Liver (tissue), 9 donors: ENCODE results near the gene SLC19A2. TPM values are rescaled to one million over a fixed set of nuclear protein-coding genes. Genes with fewer than 3 reads are reported as not detected.

ENCODE experiments used
- DNase-seq: peaks from one replicate; pipeline ENCODE4 v3.0.0-alpha.2; 2017; ENCODE audit warnings: low spot score
- H3K27ac ChIP-seq, 2 donors: one replicate each; pipeline ENCODE4 v1.7.0; 2013; ENCODE audit warnings: inconsistent platforms in 2 of 2, low read length in 2 of 2, control low read depth in 1 of 2, low read depth in 1 of 2, mild to moderate bottlenecking in 1 of 2
- H3K27me3 ChIP-seq, 4 donors: one replicate each; pipeline versions ENCODE4 v1.6.1 to v1.7.0; 2013; ENCODE audit warnings: low read length in 3 of 4, inconsistent platforms in 1 of 4, mild to moderate bottlenecking in 1 of 4, moderate library complexity in 1 of 4; ENCODE audit not compliant: control insufficient read depth in 4 of 4, insufficient read depth in 4 of 4
- H3K36me3 ChIP-seq, 4 donors: one replicate each; pipeline versions ENCODE4 v1.6.1 to v1.7.0; 2013; ENCODE audit warnings: low read length in 3 of 4, mild to moderate bottlenecking in 3 of 4, low read depth in 1 of 4, moderate library complexity in 1 of 4; ENCODE audit not compliant: control insufficient read depth in 4 of 4, insufficient read depth in 3 of 4
- H3K4me1 ChIP-seq, 4 donors: one replicate each; pipeline versions ENCODE4 v1.6.1 to v1.7.0; 2013; ENCODE audit warnings: low read length in 3 of 4, mild to moderate bottlenecking in 3 of 4, moderate library complexity in 1 of 4; ENCODE audit not compliant: control insufficient read depth in 4 of 4, insufficient read depth in 4 of 4
- H3K4me3 ChIP-seq, 3 donors: one replicate each; pipeline versions ENCODE4 v1.6.1 to v1.7.0; 2013; ENCODE audit warnings: low read length in 3 of 3, control low read depth in 1 of 3, low read depth in 1 of 3, mild to moderate bottlenecking in 1 of 3
- H3K9ac ChIP-seq, 2 donors: one replicate each; pipeline ENCODE4 v1.7.0; 2013; ENCODE audit warnings: low read length in 2 of 2, mild to moderate bottlenecking in 2 of 2, moderate library complexity in 2 of 2, control low read depth in 1 of 2, low read depth in 1 of 2
- H3K9me3 ChIP-seq, 4 donors: one replicate each; pipeline versions ENCODE4 v1.6.1 to v1.7.0; 2013; ENCODE audit warnings: low read length in 3 of 4; ENCODE audit not compliant: control insufficient read depth in 4 of 4
- ATF3 ChIP-seq: IDR thresholded peaks from 2 replicates; pipeline ENCODE4 v1.6.1; 2016; ENCODE audit warnings: antibody characterized with exemption
- CTCF ChIP-seq: fragments of 150-350 bp; IDR thresholded peaks from 2 replicates; pipeline ENCODE4 v1.5.1; 2017; ENCODE audit warnings: improper control_type of control experiment, low read depth, low read length; ENCODE audit not compliant: missing input control
- FOXA1 ChIP-seq: IDR thresholded peaks from 2 replicates; pipeline ENCODE4 v1.6.1; 2016; ENCODE audit warnings: antibody characterized with exemption
- FOXA2 ChIP-seq: IDR thresholded peaks from 2 replicates; pipeline ENCODE4 v1.6.1; 2016; ENCODE audit warnings: antibody characterized with exemption
- HNF4A ChIP-seq, 2 donors: conservative IDR thresholded peaks; 2 replicates each; pipeline ENCODE4 v1.6.1; 2016; ENCODE audit warnings: antibody characterized with exemption in 2 of 2, mild to moderate bottlenecking in 2 of 2
- HNF4G ChIP-seq: IDR thresholded peaks from 2 replicates; pipeline ENCODE4 v1.6.1; 2016; ENCODE audit warnings: antibody characterized with exemption
- JUND ChIP-seq, 2 donors: IDR thresholded peaks; 2 replicates each; pipeline ENCODE4 v1.6.1; 2016; ENCODE audit warnings: antibody characterized with exemption in 2 of 2
- MAX ChIP-seq: IDR thresholded peaks from 2 replicates; pipeline ENCODE4 v1.6.1; 2016; ENCODE audit warnings: antibody characterized with exemption
- NR2F2 ChIP-seq: IDR thresholded peaks from 2 replicates; pipeline ENCODE4 v1.6.1; 2016; ENCODE audit warnings: antibody characterized with exemption
- RAD21 ChIP-seq, 2 donors: IDR thresholded peaks; 2 replicates each; pipeline ENCODE4 v1.6.1; 2016; ENCODE audit warnings: antibody characterized with exemption in 2 of 2, mild to moderate bottlenecking in 2 of 2
- REST ChIP-seq: IDR thresholded peaks from 2 replicates; pipeline ENCODE4 v1.6.1; 2016; ENCODE audit warnings: antibody characterized with exemption, mild to moderate bottlenecking
- RXRA ChIP-seq, 2 donors: IDR thresholded peaks; 2 replicates each; pipeline ENCODE4 v1.6.1; 2017 to 2018; ENCODE audit warnings: antibody characterized with exemption in 2 of 2, mild to moderate bottlenecking in 1 of 2
- SP1 ChIP-seq: IDR thresholded peaks from 2 replicates; pipeline ENCODE4 v1.6.1; 2018; ENCODE audit warnings: antibody characterized with exemption, mild to moderate bottlenecking
- TAF1 ChIP-seq: conservative IDR thresholded peaks from 2 replicates; pipeline ENCODE4 v1.6.1; 2016; ENCODE audit warnings: antibody characterized with exemption, mild to moderate bottlenecking
- ZBTB33 ChIP-seq: IDR thresholded peaks from 2 replicates; pipeline ENCODE4 v1.6.1; 2016; ENCODE audit warnings: antibody characterized with exemption
- WGBS: extraction: QIAGEN DNeasy Blood & Tissue Kit; methylation state at CpG from one replicate; pipeline ENCODE4 v1.1.7; 2013; 5-methylcytosine and 5-hydroxymethylcytosine counted together
- polyA plus RNA-seq, 2 donors: library from polyadenylated mRNA; stranded (reverse) in 1 of 2; unstranded in 1 of 2; fragments of 200-250 nt in 1 of 2; fragments of >200 nt in 1 of 2; fragmentation: Nextera tagmentation in 1 of 2; extraction: Ambion mirVana in 1 of 2; gene quantifications; one replicate each; pipeline versions ENCODE4 v1.2.1 to v1.2.3, GENCODE V29; 2013 to 2015
- total RNA-seq, 2 donors: library from RNA; depleted of rRNA; stranded (reverse); fragments of >200 nt; gene quantifications; one replicate each; pipeline ENCODE4 v1.2.3, GENCODE V29; 2014
- donor health status: healthy.
- donor health status: healthy.
- donor health status: healthy.
- donor health status: healthy.
- donor health status: healthy.

Gene SLC19A2
- total and polyA plus RNA-seq, 4 donors: 4.8 to 18.7 (median 9.8) TPM

- Histone ChIP-seq H3K4me3 (no peak overlapping the region), H3K27me3 (no peaks in the 10 kb centered on the region), H3K9me3 (no peaks in the 10 kb centered on the region), H3K27ac (no peak overlapping the region), H3K36me3 (no peaks in the 10 kb centered on the region), H3K9ac (no peak overlapping the region), H3K4me1 (peaks cover 0 to 3% (median 0%) of the 10 kb centered on the region in 4 donors)
- TF ChIP-seq CTCF (no peak), REST (no peak), FOXA2 (no peak), JUND (IDR thresholded peaks at IDR 0.05) (no peak), ATF3 (no peak), ZBTB33 (no peak), NR2F2 (no peak), TAF1 (no peak), HNF4G (no peak), RAD21 (IDR thresholded peaks at IDR 0.05) (no peak), MAX (no peak)
- no peak for DNase-seq
These were observed 14.1 kb upstream of the SLC19A2 start for GRCh38 chr1:169499807-169500206.

GRCh38 chr1:169497317-169497716, 11.6 kb upstream of the SLC19A2 start:
- H3K9ac ChIP-seq: no peak overlapping the region
- H3K9me3 ChIP-seq: no peaks in the 10 kb centered on the region
- TF ChIP-seq RXRA (IDR thresholded peaks at IDR 0.05): no peak
- TF ChIP-seq ZBTB33: no peak
- no peak for TF ChIP-seq REST
- TF ChIP-seq NR2F2: no peak
- TF ChIP-seq HNF4A (conservative IDR thresholded peaks at IDR 0.05): no peak
- no peak for TF ChIP-seq FOXA1
- no peak for TF ChIP-seq FOXA2
- no peak for TF ChIP-seq SP1
- H3K4me3 ChIP-seq: no peak overlapping the region
- no peak for DNase-seq
- H3K27ac ChIP-seq: no peak overlapping the region
- H3K36me3 ChIP-seq: no peaks in the 10 kb centered on the region
- 96% methylated on average over 2 of the region's 2 CpGs for WGBS
- H3K4me1 ChIP-seq: no peaks in the 10 kb centered on the region
- H3K27me3 ChIP-seq: no peaks in the 10 kb centered on the region
